K562 (cell line): ENCODE measurements around the gene FMN1. TPM values are rescaled to one million over a fixed set of nuclear protein-coding genes. Genes with fewer than 3 reads are reported as not detected.

Experiments
- ATAC-seq: fragments of 200-7000 bp; cut with Tn5 transposase; 3 replicates; pipeline ENCODE4 v1.9.1; 2020; ENCODE audit warnings: moderate library complexity
- BruUV-seq: library from RNA; stranded (reverse); fragments of 400-500 nt; replicated peaks from 2 replicates; lab custom pipeline; 2021; lab: Mats Ljungman, UMichigan
- CTCF ChIA-PET: fragments of 300-600 bp; formaldehyde crosslinking; extraction: SDS; loops from one replicate; lab custom pipeline; 2021; ENCODE audit warnings: low intra/inter-chr PET ratio; lab: Yijun Ruan, JAX
- POLR2A ChIA-PET: fragments of 300-600, 350-650 bp; sonication (Branson Sonifier 250); formaldehyde crosslinking; extraction: SDS; loops from one replicate; lab custom pipeline; 2021; ENCODE audit warnings: antibody characterized with exemption, inconsistent platforms; lab: Yijun Ruan, JAX
- DNase-seq, 4 experiments: peaks; one replicate each; pipeline versions ENCODE4 v3.0.0 to v3.0.0-alpha.2; 2011 to 2018; ENCODE audit warnings: low spot score in 3 of 4, mixed read lengths in 3 of 4; ENCODE audit errors: extremely low read depth in 1 of 4
- FAIRE-seq: peaks from 2 replicates; lab custom pipeline; 2011; peaks lifted over from hg19 to GRCh38; lab: Jason Lieb, UNC
- H2AFZ ChIP-seq: 2 replicates; pipeline ENCODE4 v1.6.0; 2011; ENCODE audit warnings: low read depth, low read length, control low read depth, inconsistent platforms
- H3K27ac ChIP-seq: fragments of 200-600 bp; 3 replicates; pipeline ENCODE4 v1.8.0; 2011; ENCODE audit warnings: low read depth, mild to moderate bottlenecking, control low read depth, inconsistent platforms, low read length, moderate library complexity, mixed read lengths; ENCODE audit errors: extremely low read depth
- H3K27me3 ChIP-seq, 2 experiments: fragments of 300-600 bp in 1 of 2; 2 replicates in 1 of 2; 3 replicates in 1 of 2; pipeline versions ENCODE4 v1.6.0 to v1.8.0; 2011; ENCODE audit warnings: inconsistent platforms in 2 of 2, low read length in 2 of 2, mild to moderate bottlenecking in 1 of 2, mixed read lengths in 1 of 2, moderate library complexity in 1 of 2; ENCODE audit not compliant: control insufficient read depth in 2 of 2, insufficient read depth in 2 of 2
- H3K36me3 ChIP-seq: fragments of 300-600 bp; 3 replicates; pipeline ENCODE4 v1.8.0; 2011; ENCODE audit warnings: mild to moderate bottlenecking, low read length, inconsistent platforms; ENCODE audit not compliant: control insufficient read depth, insufficient read depth
- H3K4me1 ChIP-seq, 2 experiments: fragments of 200-600 bp in 1 of 2; replicated peaks in 1 of 2; 2 replicates in 1 of 2; 3 replicates in 1 of 2; pipeline versions ENCODE4 v1.5.1 to v1.8.0; 2011; ENCODE audit warnings: inconsistent platforms in 2 of 2, low read length in 2 of 2, mild to moderate bottlenecking in 1 of 2, mixed read lengths in 1 of 2, moderate library complexity in 1 of 2; ENCODE audit not compliant: control insufficient read depth in 2 of 2, insufficient read depth in 2 of 2
- H3K4me2 ChIP-seq: 2 replicates; pipeline ENCODE4 v1.6.1; 2011; ENCODE audit warnings: low read length, control low read depth, inconsistent platforms, mixed read lengths; ENCODE audit not compliant: insufficient read depth
- H3K4me3 ChIP-seq: fragments of 200-600 bp; sonication (generic), shearing (Covaris generic); 2 replicates; pipeline ENCODE4 v1.5.1; 2016; ENCODE audit warnings: control low read depth, inconsistent platforms
- H3K79me2 ChIP-seq: fragments of 200-600 bp; 3 replicates; pipeline ENCODE4 v1.8.0; 2011; ENCODE audit warnings: low read length, inconsistent platforms; ENCODE audit not compliant: control insufficient read depth, insufficient read depth
- H3K9ac ChIP-seq, 2 experiments: 2 replicates each; pipeline versions ENCODE4 v1.6.0 to v1.6.1; 2011; ENCODE audit warnings: low read depth in 2 of 2, low read length in 2 of 2, control low read depth in 1 of 2, inconsistent platforms in 1 of 2, mild to moderate bottlenecking in 1 of 2, mixed read lengths in 1 of 2; ENCODE audit not compliant: insufficient read depth in 1 of 2
- H3K9me1 ChIP-seq: one replicate; pipeline ENCODE4 v1.6.0; 2011; ENCODE audit warnings: inconsistent platforms, mild to moderate bottlenecking, low read length, moderate library complexity; ENCODE audit not compliant: control insufficient read depth, insufficient read depth
- H3K9me3 ChIP-seq: replicated peaks from 2 replicates; pipeline ENCODE4 v1.5.1; 2011; ENCODE audit warnings: low read depth, low read length, inconsistent platforms; ENCODE audit not compliant: control insufficient read depth, insufficient read depth
- H4K20me1 ChIP-seq: replicated peaks from 2 replicates; pipeline ENCODE4 v1.6.1; 2011; ENCODE audit warnings: low read length, inconsistent platforms, mixed read lengths; ENCODE audit not compliant: control insufficient read depth, insufficient read depth
- CCNT2 ChIP-seq: IDR thresholded peaks from 2 replicates; pipeline ENCODE4 v1.6.1; 2011; ENCODE audit warnings: borderline replicate concordance, low read depth, mild to moderate bottlenecking, moderate library complexity, mixed read lengths, low read length; ENCODE audit not compliant: insufficient read length; ENCODE audit errors: extremely low read depth
- CEBPB ChIP-seq: fragments of 450-650 bp; IDR thresholded peaks from 2 replicates; pipeline ENCODE4 v1.6.1; 2016; ENCODE audit warnings: missing genetic modification characterization, missing compliant biosample characterization
- CHD1 ChIP-seq: fragments of 200-600 bp; sonication (generic); IDR thresholded peaks from one replicate; pipeline ENCODE4 v1.6.1; 2012; ENCODE audit warnings: mild to moderate bottlenecking, moderate library complexity, low read length, inconsistent platforms
- E2F1 ChIP-seq: sonication (generic); formaldehyde crosslinking; IDR thresholded peaks from 2 replicates; pipeline ENCODE4 v1.8.1; 2023; ENCODE audit warnings: mild to moderate bottlenecking, missing genetic modification reagents, moderate library complexity
- KDM4B ChIP-seq, 2 experiments: fragments of 450-650 bp in 1 of 2; sonication (generic) in 1 of 2; IDR thresholded peaks; 2 replicates each; pipeline ENCODE4 v1.6.1; 2016 to 2017; ENCODE audit warnings: borderline replicate concordance in 2 of 2, antibody characterized with exemption in 1 of 2, low read depth in 1 of 2, mild to moderate bottlenecking in 1 of 2
- POLR2AphosphoS2 ChIP-seq: IDR thresholded peaks from 2 replicates; pipeline ENCODE4 v1.6.1; 2012; ENCODE audit warnings: low read length, improper control_type of control experiment
- POLR3G ChIP-seq: IDR thresholded peaks from 2 replicates; pipeline ENCODE4 v1.6.1; 2011; ENCODE audit not compliant: insufficient read length, insufficient replicate concordance; ENCODE audit errors: extremely low read depth
- RFX5 ChIP-seq: IDR thresholded peaks from 2 replicates; pipeline ENCODE4 v1.6.1; 2011; ENCODE audit warnings: low read depth, mild to moderate bottlenecking, improper control_type of control experiment, low read length
- SLC30A9 ChIP-seq: fragments of 250-450 bp; sonication (Bioruptor Pico); IDR thresholded peaks from 2 replicates; pipeline ENCODE4 v1.8.0; 2022; ENCODE audit warnings: mild to moderate bottlenecking, moderate library complexity
- SOX6 ChIP-seq: fragments of 450-650 bp; IDR thresholded peaks from 2 replicates; pipeline ENCODE4 v1.6.1; 2014; ENCODE audit warnings: mild to moderate bottlenecking
- ZBTB26 ChIP-seq: fragments of 450-650 bp; formaldehyde crosslinking; IDR thresholded peaks from 2 replicates; pipeline ENCODE4 v1.4.0; 2022; ENCODE audit warnings: missing genetic modification characterization
- ZNF133 ChIP-seq: fragments of 250-450 bp; sonication (Bioruptor Pico); IDR thresholded peaks from 2 replicates; pipeline ENCODE4 v1.4.0; 2020; ENCODE audit warnings: mild to moderate bottlenecking
- ZNF282 ChIP-seq: sonication (generic); formaldehyde crosslinking; IDR thresholded peaks from 2 replicates; pipeline ENCODE4 v1.8.1; 2023; ENCODE audit warnings: missing genetic modification reagents
- ZNF316 ChIP-seq: fragments of 450-650 bp; IDR thresholded peaks from 2 replicates; pipeline ENCODE4 v1.6.1; 2016
- WGBS: fragments of 100-300 bp; shearing (Covaris generic); methylation state at CpG from one replicate; pipeline ENCODE4 v1.1.6; 2016; ENCODE audit warnings: low coverage, mixed read lengths; ENCODE audit not compliant: insufficient coverage; ENCODE audit errors: missing lambda C conversion rate; 5-methylcytosine and 5-hydroxymethylcytosine counted together
- in situ Hi-C: fragments of 300-500 bp; cut with MboI; formaldehyde crosslinking; loops from 4 replicates; pipeline ENCODE4 v1.15.0; 2018; ENCODE audit warnings: inconsistent platforms, mixed read lengths
- intact Hi-C: fragments of 100-400 bp; cut with micrococcal nuclease; formaldehyde crosslinking; loops from 2 replicates; pipeline ENCODE4 v1.14.2; 2022
- polyA plus RNA-seq, 8 experiments: library from polyadenylated mRNA; depleted of rRNA in 4 of 8; stranded (reverse) in 5 of 8; unstranded in 3 of 8; fragments of >200 nt; fragmentation: Nextera tagmentation in 2 of 8; fragmentation: Illumina TruSeq in 1 of 8; extraction: Ambion mirVana in 2 of 8; extraction: Trizol in 1 of 8; gene quantifications; 2 replicates each; pipeline versions ENCODE4 v1.2.1 to v1.2.3, GENCODE V29; 2011 to 2014; ENCODE audit warnings: inconsistent platforms in 1 of 8, missing spikeins in 1 of 8
- total RNA-seq, 7 experiments: library from RNA; depleted of rRNA in 6 of 7; stranded (reverse); fragments of >200 nt in 6 of 7; fragmentation: Illumina TruSeq in 2 of 7; extraction: Trizol in 2 of 7; gene quantifications; 2 replicates each; pipeline versions ENCODE4 v1.2.1 to v1.2.3, GENCODE V29; 2011 to 2021; ENCODE audit warnings: low replicate concordance in 1 of 7
- TF ChIP-seq, protein P1 (sequence below): IDR thresholded peaks from 2 replicates; pipeline ENCODE4 v1.6.1; 2011; ENCODE audit warnings: borderline replicate concordance, low read depth, mild to moderate bottlenecking, moderate library complexity, low read length; ENCODE audit not compliant: insufficient read depth, poor library complexity, severe bottlenecking

The FMN1 gene
- total and polyA plus RNA-seq, 9 of the 15 experiments (the other 6 are each of a cell fraction or from before 2014, with no cell fraction given), result 0.03 to 0.07 (median 0.04) TPM; not detected in 6

GRCh38 chr15:33201491-33202231 is 7.1 kb upstream of the FMN1 start:
- DNase-seq (peak in 3 of 4 experiments; percentile 9 to 17 (median 16)), FAIRE-seq (no peak), ATAC-seq (peak; percentile 67)
- Histone ChIP-seq H3K27ac (no peak overlapping the region), H4K20me1 (no peaks in the 10 kb centered on the region), H3K4me1 (no peaks in the 10 kb centered on the region), H3K9me1 (no peaks in the 10 kb centered on the region), H3K79me2 (no peaks in the 10 kb centered on the region), H2AFZ (0 out of 2 replicates have a peak overlapping the region, but pooled peaks have one; percentile 23), H3K27me3 (peaks cover 0 to 8% of the 10 kb centered on the region in 2 experiments; a peak in 1 of 5 replicates), H3K9me3 (no peaks in the 10 kb centered on the region), H3K4me3 (no peak overlapping the region), H3K4me2 (no peak overlapping the region), H3K36me3 (no peaks in the 10 kb centered on the region), H3K9ac (no peak overlapping the region)
- in situ Hi-C loops (no loop called here), intact Hi-C loops (no loop called here)
- no TSS peak for BruUV-seq
- WGBS, result 0% methylated on average over 9 of the region's 9 CpGs
- POLR2A ChIA-PET, result interaction anchor here (0.5 kb wide), 1 partner anchor 80 kb away, joined by 3 read pairs; no protein-coding TSS in a partner anchor
- CTCF ChIA-PET, result no interaction called here
- TF ChIP-seq POLR2AphosphoS2 (no peak), ZNF282 (CRISPR knock-in tag) (no peak), CEBPB (tag) (no peak), ZNF316 (peak; percentile 31), KDM4B (IDR thresholded peaks at IDR 0.05; ENCODE audit: borderline replicate concordance in 2 of 2, low read depth in 1 of 2) (no peak), RFX5 (no peak), E2F1 (CRISPR knock-in tag) (no peak), ZBTB26 (CRISPR knock-in tag) (no peak), POLR3G (no peak), SLC30A9 (CRISPR knock-in tag) (no peak), SOX6 (peak; percentile 60; the same call in 1 of the 2 replicates), CHD1 (no peak), ZNF133 (no peak), CCNT2 (no peak)
- TF ChIP-seq, protein P1, sequence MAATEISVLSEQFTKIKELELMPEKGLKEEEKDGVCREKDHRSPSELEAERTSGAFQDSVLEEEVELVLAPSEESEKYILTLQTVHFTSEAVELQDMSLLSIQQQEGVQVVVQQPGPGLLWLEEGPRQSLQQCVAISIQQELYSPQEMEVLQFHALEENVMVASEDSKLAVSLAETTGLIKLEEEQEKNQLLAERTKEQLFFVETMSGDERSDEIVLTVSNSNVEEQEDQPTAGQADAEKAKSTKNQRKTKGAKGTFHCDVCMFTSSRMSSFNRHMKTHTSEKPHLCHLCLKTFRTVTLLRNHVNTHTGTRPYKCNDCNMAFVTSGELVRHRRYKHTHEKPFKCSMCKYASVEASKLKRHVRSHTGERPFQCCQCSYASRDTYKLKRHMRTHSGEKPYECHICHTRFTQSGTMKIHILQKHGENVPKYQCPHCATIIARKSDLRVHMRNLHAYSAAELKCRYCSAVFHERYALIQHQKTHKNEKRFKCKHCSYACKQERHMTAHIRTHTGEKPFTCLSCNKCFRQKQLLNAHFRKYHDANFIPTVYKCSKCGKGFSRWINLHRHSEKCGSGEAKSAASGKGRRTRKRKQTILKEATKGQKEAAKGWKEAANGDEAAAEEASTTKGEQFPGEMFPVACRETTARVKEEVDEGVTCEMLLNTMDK, result peak; percentile 13
